Stimulated activated CD4-positive, alpha-beta T cell treated with anti-CD3 and anti-CD28 coated beads, TNF-alpha, amount 100 ng/mL, for 24 hours (primary cell): Measurements from ENCODE around the gene SMIM1.

Source experiments
- DNase-seq, 3 experiments: peaks; one replicate each; pipeline ENCODE4 v3.0.0-alpha.2; 2020; ENCODE audit warnings: low read depth in 3 of 3

The SMIM1 gene

DNA sequence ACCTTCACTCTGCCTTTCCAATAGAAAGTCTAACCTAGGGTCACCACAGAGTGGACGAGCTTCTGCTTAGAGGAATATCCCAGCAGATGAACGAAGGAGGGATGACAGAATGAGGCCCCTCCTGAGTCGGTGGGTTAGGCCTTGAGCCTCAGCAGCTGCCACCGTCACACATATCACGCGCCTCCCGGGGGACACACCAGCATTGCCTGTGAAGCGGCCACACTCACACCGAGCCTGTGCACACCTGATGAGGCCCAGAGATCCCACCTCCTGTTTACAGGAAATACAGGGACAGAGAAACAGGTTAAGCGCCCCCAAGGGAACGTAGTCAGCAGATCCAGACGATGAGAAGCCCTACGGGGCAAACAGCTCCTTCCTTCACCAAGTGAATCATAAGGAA lies 48.9 kb downstream of the SMIM1 start:
- no peak for DNase-seq

DNA sequence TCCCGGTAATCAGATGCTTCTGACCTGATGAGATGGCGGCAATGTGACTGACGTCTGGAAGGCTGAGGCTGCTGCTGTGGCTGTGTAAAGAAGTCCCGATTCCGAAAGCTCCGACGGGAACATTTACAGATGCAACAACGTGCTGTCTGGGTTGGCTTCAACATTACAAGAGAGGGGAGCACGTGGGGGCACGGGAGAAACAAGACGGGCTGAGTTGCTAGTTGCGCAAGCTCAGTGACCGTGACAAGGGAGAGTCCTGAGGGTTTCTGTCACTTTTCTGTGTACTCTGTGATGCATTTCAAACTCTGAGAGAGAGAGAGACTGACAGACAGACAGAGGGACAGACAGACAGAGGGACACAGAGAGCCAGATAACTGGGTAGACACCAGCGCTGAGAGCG lies 49.4 kb downstream of the SMIM1 start:
- no peak for DNase-seq

DNA sequence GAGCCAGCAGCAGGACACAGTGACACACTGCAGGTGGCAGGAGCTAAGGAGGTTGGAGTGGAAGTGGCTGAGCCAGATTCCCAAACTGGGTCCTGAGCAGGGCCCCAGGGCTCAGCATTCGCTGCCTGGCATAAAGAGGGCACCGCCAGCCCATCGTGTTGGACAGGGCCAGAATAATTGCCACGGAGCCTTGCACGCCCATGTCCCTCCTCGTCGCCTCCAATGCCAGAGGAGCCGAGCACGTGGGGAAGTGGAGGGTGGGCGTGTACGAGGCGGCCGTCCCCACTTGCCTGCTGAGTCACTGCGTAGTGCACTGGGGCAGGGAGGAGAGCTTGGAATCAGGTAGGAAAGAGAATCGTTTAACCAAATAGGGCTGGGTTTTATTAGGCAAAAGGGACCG lies 49.9 kb downstream of the SMIM1 start:
- DNase-seq = no peak

DNA sequence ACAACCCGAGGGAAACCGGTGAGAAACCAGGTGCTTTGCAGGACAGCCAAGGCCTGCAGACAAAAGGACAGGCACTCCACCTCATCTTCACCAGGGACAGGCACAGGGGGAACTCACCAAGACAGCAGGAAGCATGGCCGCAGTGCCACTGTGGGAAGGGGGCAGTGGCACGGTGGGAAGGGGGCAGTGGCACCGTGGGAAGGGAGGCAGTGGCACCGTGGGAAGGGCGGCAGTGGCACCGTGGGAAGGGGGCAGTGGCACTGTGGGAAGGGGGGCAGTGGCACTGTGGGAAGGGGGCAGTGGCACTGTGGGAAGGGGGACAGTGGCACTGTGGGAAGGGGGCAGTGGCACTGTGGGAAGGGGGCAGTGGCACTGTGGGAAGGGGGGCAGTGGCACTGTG lies 52.1 kb downstream of the SMIM1 start:
- DNase-seq = no peak

DNA sequence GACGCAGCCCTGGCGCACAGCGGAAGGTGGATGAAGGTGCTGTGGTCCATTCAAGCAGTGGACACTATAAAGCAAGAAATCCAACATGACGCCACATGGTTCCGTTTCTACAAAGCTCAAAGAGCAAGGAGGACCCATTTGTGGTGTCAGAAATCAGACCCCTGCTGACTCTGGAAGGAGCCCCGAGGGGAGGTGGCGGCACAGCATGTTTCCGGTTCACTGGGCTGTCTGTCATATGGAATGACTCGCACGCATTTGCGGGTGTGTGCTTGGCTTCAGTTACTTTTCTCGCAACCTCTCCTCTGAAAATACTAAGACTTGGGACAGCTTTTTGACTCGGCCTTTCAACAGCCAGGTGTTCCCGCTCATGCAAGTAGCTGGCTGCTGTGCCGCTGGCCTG lies 52.8 kb downstream of the SMIM1 start:
- no peak for DNase-seq
